SK-N-SH (cell line): ENCODE measurements around the gene PUS3. TPM values are rescaled to one million over a fixed set of nuclear protein-coding genes. Genes with fewer than 3 reads are reported as not detected.

Experiments
- CTCF ChIA-PET: fragments of 300-600, 350-600 bp; formaldehyde crosslinking; extraction: SDS; loops from one replicate; lab custom pipeline; 2021; lab: Yijun Ruan, JAX
- POLR2A ChIA-PET: fragments of 350-600 bp; sonication (Branson Sonifier 250); formaldehyde crosslinking; extraction: SDS; loops from one replicate; lab custom pipeline; 2020; ENCODE audit warnings: antibody characterized with exemption, inconsistent platforms; lab: Yijun Ruan, JAX
- DNase-seq: peaks from one replicate; pipeline ENCODE4 v3.0.0; 2012
- H2AFZ ChIP-seq: fragments of 200-600 bp; sonication (generic); 2 replicates; pipeline ENCODE4 v1.8.1; 2016; ENCODE audit warnings: antibody characterized with exemption, mild to moderate bottlenecking, low read depth
- H3F3A ChIP-seq: fragments of 200-600 bp; sonication (generic); replicated peaks from 2 replicates; pipeline ENCODE3; 2016; ENCODE audit warnings: antibody characterized with exemption, mild to moderate bottlenecking; ENCODE audit not compliant: insufficient read depth
- H3K27ac ChIP-seq, 2 experiments: fragments of 200-500 bp in 1 of 2; fragments of 200-600 bp in 1 of 2; sonication (Bioruptor generic) in 1 of 2; sonication (generic), shearing (Covaris generic) in 1 of 2; 2 replicates each; pipeline versions ENCODE4 v1.5.1 to v1.6.1; 2014 to 2016; ENCODE audit warnings: low read depth in 2 of 2, inconsistent platforms in 1 of 2, low read length in 1 of 2, mild to moderate bottlenecking in 1 of 2, mixed read lengths in 1 of 2
- H3K27me3 ChIP-seq: fragments of 200-600 bp; sonication (generic), shearing (Covaris generic); 2 replicates; pipeline ENCODE4 v1.6.1; 2016; ENCODE audit warnings: mixed run types; ENCODE audit not compliant: insufficient read depth
- H3K36me3 ChIP-seq, 2 experiments: fragments of 200-500 bp in 1 of 2; fragments of 200-600 bp in 1 of 2; sonication (Bioruptor generic) in 1 of 2; sonication (generic) in 1 of 2; replicated peaks in 1 of 2; 2 replicates each; pipeline versions ENCODE3 to v1.5.1; 2014 to 2016; ENCODE audit warnings: low read length in 1 of 2, mild to moderate bottlenecking in 1 of 2; ENCODE audit not compliant: insufficient read depth in 2 of 2, control insufficient read depth in 1 of 2
- H3K4me1 ChIP-seq, 2 experiments: fragments of 200-500 bp in 1 of 2; fragments of 200-600 bp in 1 of 2; sonication (Bioruptor generic) in 1 of 2; sonication (generic), shearing (Covaris generic) in 1 of 2; 2 replicates each; pipeline versions ENCODE4 v1.5.1 to v1.6.1; 2014 to 2016; ENCODE audit warnings: low read depth in 1 of 2, low read length in 1 of 2, mixed run types in 1 of 2; ENCODE audit not compliant: insufficient read depth in 2 of 2, control insufficient read depth in 1 of 2
- H3K4me2 ChIP-seq: fragments of 200-600 bp; sonication (generic), shearing (Covaris generic); 2 replicates; pipeline ENCODE4 v1.6.1; 2017; ENCODE audit warnings: mixed run types
- H3K4me3 ChIP-seq, 2 experiments: fragments of 200-500 bp in 1 of 2; fragments of 200-600 bp in 1 of 2; sonication (Bioruptor generic) in 1 of 2; sonication (generic), shearing (Covaris generic) in 1 of 2; 2 replicates each; pipeline versions ENCODE4 v1.5.1 to v1.8.1; 2014 to 2016; ENCODE audit warnings: low read depth in 2 of 2, inconsistent platforms in 1 of 2, low read length in 1 of 2, mild to moderate bottlenecking in 1 of 2, mixed read lengths in 1 of 2, moderate library complexity in 1 of 2
- H3K79me2 ChIP-seq: fragments of 200-600 bp; sonication (generic); 2 replicates; pipeline ENCODE4 v1.8.1; 2017; ENCODE audit warnings: mild to moderate bottlenecking; ENCODE audit not compliant: insufficient read depth
- H3K9ac ChIP-seq: fragments of 200-600 bp; sonication (generic); 2 replicates; pipeline ENCODE4 v1.6.1; 2017; ENCODE audit warnings: mixed run types
- H3K9me2 ChIP-seq: fragments of 200-600 bp; sonication (generic); 2 replicates; pipeline ENCODE4 v1.6.1; 2017; ENCODE audit warnings: mixed run types
- H3K9me3 ChIP-seq: fragments of 200-600 bp; sonication (generic); 2 replicates; pipeline ENCODE4 v1.6.1; 2017; ENCODE audit warnings: mixed run types, mild to moderate bottlenecking, moderate library complexity
- H4K20me1 ChIP-seq: fragments of 200-600 bp; sonication (generic); 2 replicates; pipeline ENCODE4 v1.6.1; 2017; ENCODE audit warnings: mild to moderate bottlenecking, mixed run types; ENCODE audit not compliant: insufficient read depth
- CHD2 ChIP-seq: fragments of 150-350 bp; IDR thresholded peaks from 2 replicates; pipeline ENCODE4 v1.6.1; 2018; ENCODE audit warnings: low read length; ENCODE audit not compliant: partially characterized antibody
- CTCF ChIP-seq: fragments of 200-600 bp; sonication (generic); IDR thresholded peaks from 2 replicates; pipeline ENCODE4 v1.6.1; 2017; ENCODE audit warnings: antibody characterized with exemption, mild to moderate bottlenecking, moderate library complexity
- ELF1 ChIP-seq: IDR thresholded peaks from 2 replicates; pipeline ENCODE4 v1.4.0; 2012
- EP300 ChIP-seq, 2 experiments: IDR thresholded peaks; 2 replicates each; pipeline versions ENCODE4 v1.4.0 to v1.6.1; 2012; ENCODE audit warnings: borderline replicate concordance in 1 of 2, low read depth in 1 of 2, low read length in 1 of 2
- EZH2phosphoT487 ChIP-seq: fragments of 200-600 bp; sonication (generic); IDR thresholded peaks from 2 replicates; pipeline ENCODE4 v1.6.1; 2017; ENCODE audit warnings: low read depth, mixed run types, mild to moderate bottlenecking, antibody characterized with exemption, moderate library complexity, borderline replicate concordance
- FOXJ3 ChIP-seq: sonication (generic); formaldehyde crosslinking; IDR thresholded peaks from 2 replicates; pipeline ENCODE4 v1.5.1; 2020; ENCODE audit warnings: mild to moderate bottlenecking, missing genetic modification reagents
- FOXM1 ChIP-seq: IDR thresholded peaks from 2 replicates; pipeline ENCODE4 v1.4.0; 2012; ENCODE audit warnings: low read depth, mild to moderate bottlenecking
- GABPA ChIP-seq: IDR thresholded peaks from 2 replicates; pipeline ENCODE4 v1.4.0; 2012; ENCODE audit warnings: low read depth, mild to moderate bottlenecking
- MEF2A ChIP-seq: IDR thresholded peaks from 2 replicates; pipeline ENCODE4 v1.4.0; 2012; ENCODE audit warnings: low read depth, borderline replicate concordance
- MXI1 ChIP-seq: IDR thresholded peaks from 2 replicates; pipeline ENCODE4 v1.6.1; 2012; ENCODE audit warnings: mild to moderate bottlenecking, low read depth, low read length, improper control_type of control experiment
- NFIC ChIP-seq: IDR thresholded peaks from 2 replicates; pipeline ENCODE4 v1.4.0; 2012; ENCODE audit warnings: borderline replicate concordance
- POLR2AphosphoS5 ChIP-seq: IDR thresholded peaks from 2 replicates; pipeline ENCODE4 v1.6.1; 2012; ENCODE audit warnings: low read depth, low read length
- RCOR1 ChIP-seq: fragments of 150-350 bp; IDR thresholded peaks from 2 replicates; pipeline ENCODE4 v1.6.1; 2017; ENCODE audit warnings: antibody characterized with exemption, low read length
- USF1 ChIP-seq: IDR thresholded peaks from 2 replicates; pipeline ENCODE4 v1.4.0; 2012; ENCODE audit warnings: low read depth, borderline replicate concordance
- WGBS: methylation state at CpG from one replicate; pipeline ENCODE4 v1.1.6; 2017; ENCODE audit warnings: low lambda C conversion rate; 5-methylcytosine and 5-hydroxymethylcytosine counted together
- polyA plus RNA-seq, 3 experiments: library from polyadenylated mRNA; depleted of rRNA; stranded (reverse); fragments of >200 nt; gene quantifications; 2 replicates each; pipeline ENCODE4 v1.2.3, GENCODE V29; 2012
- TF ChIP-seq, protein P1 (sequence below): IDR thresholded peaks from 2 replicates; pipeline ENCODE4 v1.4.0; 2012; ENCODE audit warnings: low read depth
- TF ChIP-seq, protein P2 (sequence below): IDR thresholded peaks from 2 replicates; pipeline ENCODE4 v1.6.1; 2012; ENCODE audit warnings: mild to moderate bottlenecking, low read depth, low read length, moderate library complexity

The PUS3 gene
- polyA plus RNA-seq, 1 of the 3 experiments (the other 2 are of a cell fraction): 7.0 TPM

- no peak for TF ChIP-seq ELF1
- TF ChIP-seq NFIC: no peak
Observed at GRCh38 chr11:125922156-125922555, 19.1 kb upstream of the PUS3 start (continued).

DNA sequence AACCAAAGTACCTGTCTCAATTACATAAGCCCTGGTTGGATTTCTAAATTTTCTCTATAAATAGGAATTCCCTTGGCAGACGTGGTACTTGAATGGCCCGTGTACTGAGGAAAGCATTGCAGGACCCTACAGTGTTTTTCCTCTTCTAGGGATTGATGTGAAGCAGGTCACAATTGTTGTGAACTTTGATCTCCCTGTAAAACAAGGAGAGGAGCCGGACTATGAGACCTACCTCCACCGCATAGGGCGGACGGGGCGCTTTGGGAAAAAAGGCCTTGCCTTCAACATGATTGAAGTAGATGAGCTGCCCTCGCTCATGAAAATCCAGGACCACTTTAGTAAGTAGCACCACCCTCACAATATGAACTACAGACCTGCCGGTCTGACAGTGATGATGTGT is 18.0 kb upstream of the PUS3 start:
- TF ChIP-seq CHD2 (no peak), FOXM1 (no peak), GABPA (no peak), POLR2AphosphoS5 (no peak), MXI1 (no peak), CTCF (no peak), EZH2phosphoT487 (no peak), FOXJ3 (CRISPR knock-in tag) (no peak), MEF2A (no peak), RCOR1 (no peak), USF1 (no peak), EP300 (IDR thresholded peaks at IDR 0.05; ENCODE audit: borderline replicate concordance in 1 of 2, low read depth in 1 of 2, low read length in 1 of 2) (no peak)
- TF ChIP-seq, protein P1, sequence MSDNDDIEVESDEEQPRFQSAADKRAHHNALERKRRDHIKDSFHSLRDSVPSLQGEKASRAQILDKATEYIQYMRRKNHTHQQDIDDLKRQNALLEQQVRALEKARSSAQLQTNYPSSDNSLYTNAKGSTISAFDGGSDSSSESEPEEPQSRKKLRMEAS: no peak
- TF ChIP-seq, protein P2, sequence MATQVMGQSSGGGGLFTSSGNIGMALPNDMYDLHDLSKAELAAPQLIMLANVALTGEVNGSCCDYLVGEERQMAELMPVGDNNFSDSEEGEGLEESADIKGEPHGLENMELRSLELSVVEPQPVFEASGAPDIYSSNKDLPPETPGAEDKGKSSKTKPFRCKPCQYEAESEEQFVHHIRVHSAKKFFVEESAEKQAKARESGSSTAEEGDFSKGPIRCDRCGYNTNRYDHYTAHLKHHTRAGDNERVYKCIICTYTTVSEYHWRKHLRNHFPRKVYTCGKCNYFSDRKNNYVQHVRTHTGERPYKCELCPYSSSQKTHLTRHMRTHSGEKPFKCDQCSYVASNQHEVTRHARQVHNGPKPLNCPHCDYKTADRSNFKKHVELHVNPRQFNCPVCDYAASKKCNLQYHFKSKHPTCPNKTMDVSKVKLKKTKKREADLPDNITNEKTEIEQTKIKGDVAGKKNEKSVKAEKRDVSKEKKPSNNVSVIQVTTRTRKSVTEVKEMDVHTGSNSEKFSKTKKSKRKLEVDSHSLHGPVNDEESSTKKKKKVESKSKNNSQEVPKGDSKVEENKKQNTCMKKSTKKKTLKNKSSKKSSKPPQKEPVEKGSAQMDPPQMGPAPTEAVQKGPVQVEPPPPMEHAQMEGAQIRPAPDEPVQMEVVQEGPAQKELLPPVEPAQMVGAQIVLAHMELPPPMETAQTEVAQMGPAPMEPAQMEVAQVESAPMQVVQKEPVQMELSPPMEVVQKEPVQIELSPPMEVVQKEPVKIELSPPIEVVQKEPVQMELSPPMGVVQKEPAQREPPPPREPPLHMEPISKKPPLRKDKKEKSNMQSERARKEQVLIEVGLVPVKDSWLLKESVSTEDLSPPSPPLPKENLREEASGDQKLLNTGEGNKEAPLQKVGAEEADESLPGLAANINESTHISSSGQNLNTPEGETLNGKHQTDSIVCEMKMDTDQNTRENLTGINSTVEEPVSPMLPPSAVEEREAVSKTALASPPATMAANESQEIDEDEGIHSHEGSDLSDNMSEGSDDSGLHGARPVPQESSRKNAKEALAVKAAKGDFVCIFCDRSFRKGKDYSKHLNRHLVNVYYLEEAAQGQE: no peak
- no peaks in the 10 kb centered on the region for H3K79me2 ChIP-seq
- no peaks in the 10 kb centered on the region for H3K36me3 ChIP-seq
- WGBS: 78% methylated on average over 9 of the region's 9 CpGs
- peaks cover 0 to 23% of the 10 kb centered on the region in 2 experiments; a peak in 1 of 4 replicates for H3K4me1 ChIP-seq
- H3K9ac ChIP-seq: no peak overlapping the region
- no peaks in the 10 kb centered on the region for H3K9me3 ChIP-seq
- no peak overlapping the region for H3K4me2 ChIP-seq
- no peak for DNase-seq
- POLR2A ChIA-PET: no interaction called here
- H3K27me3 ChIP-seq: peaks cover 48% of the 10 kb centered on the region; the same call in 1 of the 2 replicates
- H3K9me2 ChIP-seq: no peaks in the 10 kb centered on the region
- H4K20me1 ChIP-seq: no peaks in the 10 kb centered on the region
- no peak overlapping the region for H3K27ac ChIP-seq
- no peak overlapping the region for H2AFZ ChIP-seq
- no peaks in the 10 kb centered on the region for H3F3A ChIP-seq
- CTCF ChIA-PET: interaction anchor here (0.8 to 5.3 kb wide), 8 partner anchors 21 to 280 kb away, joined by 3 to 22 read pairs (median 5); no protein-coding TSS in a partner anchor
- no peak overlapping the region for H3K4me3 ChIP-seq
